HEK293 (cell line): Measurements from ENCODE around the gene H2AZ2.

Experiments used
- CTCF ChIA-PET: fragments of 350-600 bp; formaldehyde crosslinking; extraction: SDS; loops from one replicate; lab custom pipeline; 2021; ENCODE audit warnings: antibody characterized with exemption; lab: Yijun Ruan, JAX
- POLR2A ChIA-PET: fragments of 300-600 bp; formaldehyde crosslinking; extraction: SDS; loops from one replicate; lab custom pipeline; 2020; ENCODE audit warnings: antibody characterized with exemption, inconsistent platforms; lab: Yijun Ruan, JAX
- H3K27ac ChIP-seq: fragments of 200-500 bp; sonication (Bioruptor generic); 2 replicates; pipeline ENCODE4 v1.5.1; 2014; ENCODE audit warnings: low read depth, low read length, control low read depth, inconsistent platforms; ENCODE audit errors: extremely low read depth
- H3K36me3 ChIP-seq, 2 experiments: fragments of 200-500 bp in 1 of 2; sonication (Bioruptor generic) in 1 of 2; 1 replicate in 1 of 2; 2 replicates in 1 of 2; pipeline ENCODE4 v1.5.1; 2014 to 2017; ENCODE audit warnings: inconsistent platforms in 2 of 2, low read length in 2 of 2; ENCODE audit not compliant: control insufficient read depth in 2 of 2, insufficient read depth in 1 of 2
- H3K4me1 ChIP-seq: fragments of 200-500 bp; sonication (Bioruptor generic); 2 replicates; pipeline ENCODE4 v1.5.1; 2014; ENCODE audit warnings: mild to moderate bottlenecking, low read length, inconsistent platforms; ENCODE audit not compliant: control insufficient read depth, insufficient read depth
- H3K4me3 ChIP-seq: 2 replicates; pipeline ENCODE4 v1.5.1; 2011; ENCODE audit warnings: low read depth, mild to moderate bottlenecking, control low read depth, low read length, moderate library complexity
- H3K9me3 ChIP-seq: fragments of 200-500 bp; sonication (Bioruptor generic); 2 replicates; pipeline ENCODE4 v1.5.1; 2014; ENCODE audit warnings: low read depth, low read length, inconsistent platforms; ENCODE audit not compliant: control insufficient read depth, insufficient read depth
- BCL6B ChIP-seq: fragments of 450-650 bp; formaldehyde crosslinking; IDR thresholded peaks from 2 replicates; pipeline ENCODE4 v1.5.1; 2017; ENCODE audit warnings: missing biosample characterization, missing genetic modification characterization
- EGR2 ChIP-seq: fragments of 450-650 bp; formaldehyde crosslinking; IDR thresholded peaks from 2 replicates; pipeline ENCODE4 v1.5.1; 2016; ENCODE audit warnings: low read depth, missing biosample characterization, missing genetic modification characterization
- GLIS2 ChIP-seq: fragments of 450-650 bp; formaldehyde crosslinking; IDR thresholded peaks from 2 replicates; pipeline ENCODE4 v1.5.1; 2016; ENCODE audit warnings: missing biosample characterization, missing genetic modification characterization
- HIC1 ChIP-seq: fragments of 450-650 bp; formaldehyde crosslinking; IDR thresholded peaks from 2 replicates; pipeline ENCODE4 v1.5.1; 2016; ENCODE audit warnings: missing biosample characterization, missing genetic modification characterization
- KLF10 ChIP-seq: fragments of 450-650 bp; IDR thresholded peaks from 2 replicates; pipeline ENCODE4 v1.5.1; 2018; ENCODE audit warnings: missing biosample characterization, mild to moderate bottlenecking, missing genetic modification characterization
- KLF16 ChIP-seq: fragments of 450-650 bp; formaldehyde crosslinking; IDR thresholded peaks from 2 replicates; pipeline ENCODE4 v1.5.1; 2017; ENCODE audit warnings: missing biosample characterization, missing genetic modification characterization
- KLF7 ChIP-seq: fragments of 450-650 bp; formaldehyde crosslinking; IDR thresholded peaks from 2 replicates; pipeline ENCODE4 v1.5.1; 2016; ENCODE audit warnings: missing biosample characterization, missing genetic modification characterization, borderline replicate concordance
- PRDM1 ChIP-seq: fragments of 450-650 bp; formaldehyde crosslinking; IDR thresholded peaks from 2 replicates; pipeline ENCODE4; 2016; ENCODE audit warnings: missing biosample characterization, missing genetic modification characterization
- SALL2 ChIP-seq: fragments of 450-650 bp; formaldehyde crosslinking; IDR thresholded peaks from 2 replicates; pipeline ENCODE4 v1.5.0; 2017; ENCODE audit warnings: missing biosample characterization, mild to moderate bottlenecking, missing genetic modification characterization, borderline replicate concordance
- ZBTB6 ChIP-seq: fragments of 450-650 bp; formaldehyde crosslinking; IDR thresholded peaks from 2 replicates; pipeline ENCODE4 v1.5.1; 2017; ENCODE audit warnings: missing biosample characterization, missing genetic modification characterization
- ZBTB7A ChIP-seq: fragments of 450-650 bp; formaldehyde crosslinking; IDR thresholded peaks from 2 replicates; pipeline ENCODE4 v1.5.1; 2016; ENCODE audit warnings: low read depth, missing biosample characterization, missing genetic modification characterization
- ZFHX2 ChIP-seq: fragments of 450-650 bp; formaldehyde crosslinking; conservative IDR thresholded peaks from 2 replicates; pipeline ENCODE4 v1.5.1; 2016; ENCODE audit warnings: missing biosample characterization, missing genetic modification characterization
- ZNF202 ChIP-seq: fragments of 450-650 bp; formaldehyde crosslinking; IDR thresholded peaks from 2 replicates; pipeline ENCODE4 v1.5.1; 2016; ENCODE audit warnings: missing biosample characterization, missing genetic modification characterization, borderline replicate concordance
- ZNF302 ChIP-seq: fragments of 450-650 bp; formaldehyde crosslinking; IDR thresholded peaks from 2 replicates; pipeline ENCODE4 v1.5.1; 2016; ENCODE audit warnings: missing biosample characterization, missing genetic modification characterization, low read depth
- ZNF341 ChIP-seq: fragments of 450-650 bp; formaldehyde crosslinking; IDR thresholded peaks from 2 replicates; pipeline ENCODE4; 2016; ENCODE audit warnings: low read depth, missing biosample characterization, missing genetic modification characterization
- ZNF362 ChIP-seq: fragments of 450-650 bp; formaldehyde crosslinking; IDR thresholded peaks from 2 replicates; pipeline ENCODE4 v1.5.1; 2016; ENCODE audit warnings: missing biosample characterization, missing genetic modification characterization
- ZNF366 ChIP-seq: fragments of 450-650 bp; formaldehyde crosslinking; conservative IDR thresholded peaks from 2 replicates; pipeline ENCODE4 v1.5.1; 2016; ENCODE audit warnings: missing biosample characterization, missing genetic modification characterization
- ZNF37A ChIP-seq: fragments of 450-650 bp; IDR thresholded peaks from 2 replicates; pipeline ENCODE4 v1.5.1; 2018; ENCODE audit warnings: missing biosample characterization, missing genetic modification characterization
- ZNF433 ChIP-seq: fragments of 450-650 bp; formaldehyde crosslinking; IDR thresholded peaks from 2 replicates; pipeline ENCODE4 v1.5.1; 2016; ENCODE audit warnings: missing biosample characterization, missing genetic modification characterization, low read depth
- ZNF561 ChIP-seq: fragments of 450-650 bp; IDR thresholded peaks from 2 replicates; pipeline ENCODE4 v1.5.1; 2018; ENCODE audit warnings: missing biosample characterization, missing genetic modification characterization, borderline replicate concordance
- ZNF596 ChIP-seq: fragments of 450-650 bp; IDR thresholded peaks from 2 replicates; pipeline ENCODE4 v1.5.0; 2018; ENCODE audit warnings: missing biosample characterization, mild to moderate bottlenecking, missing genetic modification characterization, moderate library complexity
- ZNF621 ChIP-seq: fragments of 450-650 bp; formaldehyde crosslinking; IDR thresholded peaks from 2 replicates; pipeline ENCODE4 v1.5.1; 2017; ENCODE audit warnings: missing biosample characterization, missing genetic modification characterization
- ZNF670 ChIP-seq: fragments of 450-650 bp; formaldehyde crosslinking; IDR thresholded peaks from 2 replicates; pipeline ENCODE4 v1.5.1; 2016; ENCODE audit warnings: missing biosample characterization, missing genetic modification characterization, low read depth
- ZNF692 ChIP-seq: fragments of 450-650 bp; formaldehyde crosslinking; IDR thresholded peaks from 2 replicates; pipeline ENCODE4 v1.5.1; 2016; ENCODE audit warnings: missing biosample characterization, missing genetic modification characterization
- ZNF830 ChIP-seq: fragments of 450-650 bp; IDR thresholded peaks from 2 replicates; pipeline ENCODE4 v1.5.0; 2018; ENCODE audit warnings: missing biosample characterization, missing genetic modification characterization, low read depth, mild to moderate bottlenecking, moderate library complexity

The H2AZ2 gene

GRCh38 chr7:44796504-44797328, 51.2 kb downstream of the H2AZ2 start, which contains the start of gene PPIA (continued):
- no peak for TF ChIP-seq HIC1
- TF ChIP-seq ZNF561, result peak; percentile 76
- peak; percentile 25; the same call in 1 of the 2 replicates for TF ChIP-seq ZBTB7A (tag by site-specific recombination)
- TF ChIP-seq ZNF341 (tag by site-specific recombination), result peak; percentile 54
- no peak; the same call in 1 of the 2 replicates for TF ChIP-seq ZNF37A (tag by site-specific recombination)
- 0 out of 2 replicates have a peak, but pooled peaks have one; percentile 5 for TF ChIP-seq ZFHX2 (tag by site-specific recombination)
- TF ChIP-seq KLF10 (tag by site-specific recombination), result peak; percentile 19

GRCh38 chr7:44796034-44796503, 51.8 kb downstream of the H2AZ2 start:
- peak overlapping the region; percentile 72; the same call in 1 of the 2 replicates for H3K27ac ChIP-seq
- ChIA-PET CTCF (no interaction called here), POLR2A (no interaction called here)
- H3K9me3 ChIP-seq, result no peaks in the 10 kb centered on the region
- H3K4me1 ChIP-seq, result 0 out of 2 replicates have a peak, but pooled peaks cover 4% of the 10 kb centered on the region
- H3K36me3 ChIP-seq, result peaks cover 25 to 37% of the 10 kb centered on the region in 2 experiments; a peak in 2 of 3 replicates
- H3K4me3 ChIP-seq, result peak overlapping the region; percentile 87
- no peak for TF ChIP-seq PRDM1 (tag by site-specific recombination)
- TF ChIP-seq GLIS2 (tag by site-specific recombination), result no peak; the same call in 1 of the 2 replicates
- TF ChIP-seq ZNF362 (tag by site-specific recombination), result no peak
- TF ChIP-seq SALL2 (tag by site-specific recombination), result no peak
- no peak for TF ChIP-seq ZNF302 (tag by site-specific recombination)
- TF ChIP-seq ZNF433, result no peak
- no peak for TF ChIP-seq ZNF202 (tag by site-specific recombination)
- peak; percentile 43; the same call in 1 of the 2 replicates for TF ChIP-seq ZNF366 (tag by site-specific recombination)
- no peak for TF ChIP-seq ZBTB6 (tag by site-specific recombination)
- TF ChIP-seq EGR2 (tag by site-specific recombination), result peak; percentile 41; the same call in 1 of the 2 replicates
- peak; percentile 71; the same call in 1 of the 2 replicates for TF ChIP-seq KLF7
- TF ChIP-seq ZNF692 (tag by site-specific recombination), result peak; percentile 71; the same call in 1 of the 2 replicates
- peak; percentile 92 for TF ChIP-seq HIC1
- TF ChIP-seq KLF16 (tag by site-specific recombination), result peak; percentile 84
- no peak for TF ChIP-seq ZNF830
- no peak for TF ChIP-seq ZNF621 (tag by site-specific recombination)
- no peak for TF ChIP-seq ZNF670
- TF ChIP-seq ZNF596, result 0 out of 2 replicates have a peak, but pooled peaks have one; percentile 10
- TF ChIP-seq BCL6B (tag by site-specific recombination), result no peak
